Fibroblast of peridontal ligament (primary cell): ENCODE measurements around the gene ORMDL1.
"Not testable (repeated sequence)": the region's sequence is repeated elsewhere in the genome, so short reads cannot be mapped to it uniquely, and the experiment has no call there.

Source experiments
- DNase-seq: peaks from one replicate; pipeline ENCODE4 v3.0.0-alpha.2; 2010; ENCODE audit errors: extremely low read depth

The ORMDL1 gene

GRCh38 chr2:189770590-189771322, 13.4 kb downstream of the ORMDL1 start:
- no peak for DNase-seq

- peak; percentile 62 for DNase-seq
Measured at GRCh38 chr2:189763908-189764661, 20.1 kb downstream of the ORMDL1 start.

- DNase-seq: peak; percentile 91
Measured at GRCh38 chr2:189762551-189763298, 21.4 kb downstream of the ORMDL1 start, which contains the start of gene OSGEPL1. OSGEPL1 (minus strand) TSS chr2:189762792; CDS start chr2:189761640, 1,152 bp downstream.

- no peak for DNase-seq
Measured at GRCh38 chr2:189762229-189762550, 21.9 kb downstream of the ORMDL1 start.

GRCh38 chr2:189760154-189760553, 24.0 kb downstream of the ORMDL1 start:
- not testable (repeated sequence) for DNase-seq

- no peak for DNase-seq
Measured at GRCh38 chr2:189756311-189756952, 27.7 kb downstream of the ORMDL1 start.

- DNase-seq: peak; percentile 44
Measured at GRCh38 chr2:189751080-189751658, 33.0 kb downstream of the ORMDL1 start.

- no peak for DNase-seq
Measured at GRCh38 chr2:189729430-189729829, 54.7 kb downstream of the ORMDL1 start.

GRCh38 chr2:189726849-189727248, 57.3 kb downstream of the ORMDL1 start:
- no peak for DNase-seq

- no peak for DNase-seq
Measured at GRCh38 chr2:189726271-189726670, 57.9 kb downstream of the ORMDL1 start.

- DNase-seq: no peak
Measured at GRCh38 chr2:189723192-189723591, 60.9 kb downstream of the ORMDL1 start.
